Endothelial cell of umbilical vein (primary cell): ENCODE results near the gene RBMS1. TPM values are rescaled to one million over a fixed set of nuclear protein-coding genes. Genes with fewer than 3 reads are reported as not detected.

Experiments
- BruUV-seq: library from RNA; stranded (reverse); fragments of 400-500 nt; replicated peaks from 2 replicates; lab custom pipeline; 2021; lab: Mats Ljungman, UMichigan
- CTCF ChIA-PET: fragments of 300-600, 350-600 bp; sonication (Branson Sonifier 250); formaldehyde crosslinking; loops from one replicate; lab custom pipeline; 2021; ENCODE audit warnings: antibody characterized with exemption, inconsistent platforms; lab: Charles Lee
- POLR2A ChIA-PET: fragments of 300-600, 350-600 bp; sonication (Branson Sonifier 250); formaldehyde crosslinking; loops from one replicate; lab custom pipeline; 2021; ENCODE audit warnings: antibody characterized with exemption, inconsistent platforms; lab: Charles Lee
- DNase-seq: peaks from one replicate; pipeline ENCODE4 v3.0.0-alpha.2; 2011; ENCODE audit warnings: low read depth, low spot score
- FAIRE-seq: peaks from 2 replicates; lab custom pipeline; 2011; peaks lifted over from hg19 to GRCh38; lab: Jason Lieb, UNC
- H2AFZ ChIP-seq: 2 replicates; pipeline ENCODE4 v1.6.0; 2012; ENCODE audit warnings: low read depth, low read length, control low read depth, inconsistent platforms
- H3K27ac ChIP-seq: 2 replicates; pipeline ENCODE4 v1.5.1; 2011; ENCODE audit warnings: low read depth, mild to moderate bottlenecking, control low read depth, low read length, moderate library complexity; ENCODE audit not compliant: insufficient read depth
- H3K27me3 ChIP-seq, 2 experiments: 2 replicates each; pipeline versions ENCODE4 v1.6.0 to v1.6.1; 2011; ENCODE audit warnings: low read length in 2 of 2, mixed read lengths in 1 of 2; ENCODE audit not compliant: control insufficient read depth in 2 of 2, insufficient read depth in 2 of 2
- H3K36me3 ChIP-seq, 2 experiments: 2 replicates in 1 of 2; 3 replicates in 1 of 2; pipeline ENCODE4 v1.5.1; 2011; ENCODE audit warnings: low read length in 2 of 2, mild to moderate bottlenecking in 1 of 2, moderate library complexity in 1 of 2; ENCODE audit not compliant: control insufficient read depth in 2 of 2, insufficient read depth in 2 of 2; ENCODE audit errors: extremely low read depth in 1 of 2
- H3K4me1 ChIP-seq: 3 replicates; pipeline ENCODE4 v1.5.1; 2011; ENCODE audit warnings: mild to moderate bottlenecking, low read length; ENCODE audit not compliant: control insufficient read depth, insufficient read depth; ENCODE audit errors: extremely low read depth
- H3K4me2 ChIP-seq: 2 replicates; pipeline ENCODE4 v1.6.1; 2011; ENCODE audit warnings: low read length, control low read depth, mixed read lengths; ENCODE audit not compliant: insufficient read depth
- H3K4me3 ChIP-seq, 3 experiments: fragments of 200-600 bp in 1 of 3; sonication (generic), shearing (Covaris generic) in 1 of 3; replicated peaks in 1 of 3; 2 replicates each; pipeline ENCODE4 v1.5.1; 2011 to 2016; ENCODE audit warnings: control low read depth in 3 of 3, low read length in 3 of 3, mild to moderate bottlenecking in 2 of 3, inconsistent platforms in 1 of 3, low read depth in 1 of 3, moderate library complexity in 1 of 3; ENCODE audit not compliant: insufficient read depth in 1 of 3
- H3K79me2 ChIP-seq: 2 replicates; pipeline ENCODE4 v1.6.0; 2012; ENCODE audit warnings: low read length, inconsistent platforms; ENCODE audit not compliant: control insufficient read depth, insufficient read depth
- H3K9ac ChIP-seq: replicated peaks from 2 replicates; pipeline ENCODE3; 2011; ENCODE audit warnings: low read length, control low read depth; ENCODE audit not compliant: insufficient read depth; ENCODE audit errors: extremely low read depth
- H3K9me1 ChIP-seq: replicated peaks from 3 replicates; pipeline ENCODE4 v1.6.0; 2011; ENCODE audit warnings: mild to moderate bottlenecking, low read length; ENCODE audit not compliant: control insufficient read depth, insufficient read depth; ENCODE audit errors: extremely low read depth
- H3K9me3 ChIP-seq: replicated peaks from 2 replicates; pipeline ENCODE4 v1.5.1; 2012; ENCODE audit warnings: low read length, inconsistent platforms; ENCODE audit not compliant: control insufficient read depth, insufficient read depth
- H4K20me1 ChIP-seq: replicated peaks from 2 replicates; pipeline ENCODE3; 2011; ENCODE audit warnings: mild to moderate bottlenecking, low read length; ENCODE audit not compliant: control insufficient read depth, insufficient read depth; ENCODE audit errors: extremely low read depth
- GATA2 ChIP-seq: IDR thresholded peaks from 2 replicates; pipeline ENCODE4 v1.7.0; 2011; ENCODE audit warnings: low read depth, mild to moderate bottlenecking, moderate library complexity, mixed read lengths, low read length; ENCODE audit not compliant: insufficient read length, insufficient read depth
- JUN ChIP-seq: IDR thresholded peaks from 2 replicates; pipeline ENCODE4 v1.6.1; 2011; ENCODE audit warnings: borderline replicate concordance, low read depth; ENCODE audit not compliant: insufficient read length, insufficient read depth
- MYC ChIP-seq: IDR thresholded peaks from one replicate; pipeline ENCODE4 v1.6.1; 2011; ENCODE audit warnings: mild to moderate bottlenecking, low read depth, low read length
- POLR2AphosphoS5 ChIP-seq: IDR thresholded peaks from 2 replicates; pipeline ENCODE4 v1.6.1; 2012; ENCODE audit warnings: low read depth, mild to moderate bottlenecking, control low read depth, low read length, moderate library complexity; ENCODE audit not compliant: insufficient read depth
- dilution Hi-C: fragments of 300-500 bp; cut with MboI; formaldehyde crosslinking; loops from one replicate; pipeline ENCODE4 v1.15.0; 2019; ENCODE audit warnings: low sequenced_read_pairs; ENCODE audit not compliant: extremely low pct_ligation_motif_present
- intact Hi-C: fragments of 100-400 bp; cut with micrococcal nuclease; formaldehyde crosslinking; loops from one replicate; pipeline ENCODE4 v1.10.0; 2022
- polyA plus RNA-seq, 4 experiments: library from polyadenylated mRNA; depleted of rRNA in 3 of 4; stranded (reverse) in 3 of 4; unstranded in 1 of 4; fragments of >200 nt; gene quantifications; 2 replicates each; pipeline versions ENCODE4 v1.2.1 to v1.2.3, GENCODE V29; 2011 to 2012; ENCODE audit warnings: missing spikeins in 1 of 4
- total RNA-seq: library from RNA; stranded (reverse); gene quantifications from 2 replicates; pipeline ENCODE4 v1.2.3, GENCODE V29; 2021

The RBMS1 gene
- total and polyA plus RNA-seq, 2 donors (not counting 3 experiments of a cell fraction or from before 2014, with no cell fraction given) = 60.0 to 93.3 TPM

DNA sequence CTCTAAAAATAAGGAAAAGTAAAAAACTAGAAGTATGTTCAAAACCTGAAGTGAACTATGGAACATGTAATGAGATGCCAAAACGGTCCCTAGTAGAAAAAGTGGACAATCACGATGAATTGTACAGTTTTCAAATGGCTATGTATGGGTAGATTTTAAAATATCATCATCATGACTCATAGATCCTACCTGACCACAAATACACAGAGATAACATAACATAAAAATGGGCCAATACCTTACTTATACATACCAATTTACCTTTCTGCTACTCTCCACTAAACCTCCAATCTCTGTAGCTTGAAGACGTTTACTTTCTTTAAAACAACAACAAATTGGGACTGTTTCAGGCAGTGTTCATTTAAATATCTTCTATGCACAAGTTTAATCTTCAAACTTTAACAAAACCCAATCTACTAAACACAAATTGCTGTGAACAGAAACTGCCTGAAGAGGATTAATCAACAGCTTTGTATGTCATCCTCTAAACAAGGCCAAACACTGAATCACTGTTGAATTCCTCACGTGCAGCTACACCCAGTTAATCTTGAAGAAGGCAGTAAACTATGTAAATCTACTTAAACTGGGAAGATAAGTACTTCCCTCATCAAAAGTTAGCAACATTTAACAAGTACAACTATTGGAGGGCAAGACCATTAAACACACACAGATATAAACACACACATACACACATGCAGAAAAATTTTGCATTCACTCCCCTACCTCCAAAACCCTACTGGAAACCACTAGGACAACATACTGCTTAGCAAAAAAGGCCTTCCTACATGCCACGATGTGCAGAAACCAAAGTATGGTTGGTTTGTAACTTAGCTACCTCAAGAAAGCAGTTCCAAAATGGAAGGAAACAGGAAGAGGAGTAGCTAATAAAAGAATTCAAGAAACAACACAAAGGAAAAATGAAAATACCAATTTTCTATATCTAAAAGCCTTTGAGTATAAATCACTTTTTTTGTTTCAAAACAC lies 90.3 kb downstream of the RBMS1 start:
- Histone ChIP-seq H3K27ac (no peak overlapping the region), H3K79me2 (peaks cover 95% of the 10 kb centered on the region), H3K4me3 (no peak overlapping the region), H3K4me2 (peak overlapping the region; percentile 66), H3K9me3 (no peaks in the 10 kb centered on the region), H3K4me1 (peaks cover 56% of the 10 kb centered on the region), H3K9ac (no peak overlapping the region), H4K20me1 (peaks cover 24% of the 10 kb centered on the region), H2AFZ (no peak overlapping the region), H3K27me3 (no peaks in the 10 kb centered on the region), H3K36me3 (no peaks in the 10 kb centered on the region), H3K9me1 (no peaks in the 10 kb centered on the region)
- ChIA-PET POLR2A (interaction anchor here (0.5 kb wide), 1 partner anchor 112 kb away, joined by 4 read pairs; no protein-coding TSS in a partner anchor), CTCF (interaction anchor here (0.8 to 2.4 kb wide), 10 partner anchors 15 to 566 kb away, joined by 3 to 8 read pairs (median 4); no protein-coding TSS in a partner anchor)
- intact Hi-C loops (no loop called here), dilution Hi-C loops (no loop called here)
- no TSS peak for BruUV-seq
- TF ChIP-seq GATA2 = no peak
- no peak for TF ChIP-seq JUN
- no peak for TF ChIP-seq MYC
- peak; percentile 41 for DNase-seq
- no peak for FAIRE-seq

GRCh38 chr2:160402501-160402900 lies 91.1 kb downstream of the RBMS1 start:
- ChIA-PET CTCF (interaction anchor here (1.4 to 2.4 kb wide), 3 partner anchors 14 to 78 kb away, joined by 4 to 8 read pairs (median 7); no protein-coding TSS in a partner anchor), POLR2A (no interaction called here)
- DNase-seq (no peak), FAIRE-seq (no peak)
- Histone ChIP-seq H3K4me3 (no peak overlapping the region), H2AFZ (no peak overlapping the region), H3K27ac (no peak overlapping the region), H3K9me1 (no peaks in the 10 kb centered on the region), H3K79me2 (peaks cover 99% of the 10 kb centered on the region), H3K9me3 (no peaks in the 10 kb centered on the region), H4K20me1 (peaks cover 27% of the 10 kb centered on the region), H3K4me2 (no peak overlapping the region), H3K27me3 (no peaks in the 10 kb centered on the region), H3K4me1 (peaks cover 61% of the 10 kb centered on the region), H3K36me3 (no peaks in the 10 kb centered on the region), H3K9ac (no peak overlapping the region)
- intact Hi-C loops = no loop called here
- dilution Hi-C loops = no loop called here
- no TSS peak for BruUV-seq
- no peak for TF ChIP-seq POLR2AphosphoS5
